ENCODE measurements around the gene HTR2C.
"Not testable (repeated sequence)": the region's sequence is repeated elsewhere in the genome, so short reads cannot be mapped to it uniquely, and the experiment has no call there.

HTR2C gene

GRCh38 chrX:114937090-114937489, 353.2 kb downstream of the HTR2C start:
- H3K27me3 Mint-ChIP-seq (ENCODE audit: low read depth); H3K27ac Mint-ChIP-seq: not testable (repeated sequence)

DNA sequence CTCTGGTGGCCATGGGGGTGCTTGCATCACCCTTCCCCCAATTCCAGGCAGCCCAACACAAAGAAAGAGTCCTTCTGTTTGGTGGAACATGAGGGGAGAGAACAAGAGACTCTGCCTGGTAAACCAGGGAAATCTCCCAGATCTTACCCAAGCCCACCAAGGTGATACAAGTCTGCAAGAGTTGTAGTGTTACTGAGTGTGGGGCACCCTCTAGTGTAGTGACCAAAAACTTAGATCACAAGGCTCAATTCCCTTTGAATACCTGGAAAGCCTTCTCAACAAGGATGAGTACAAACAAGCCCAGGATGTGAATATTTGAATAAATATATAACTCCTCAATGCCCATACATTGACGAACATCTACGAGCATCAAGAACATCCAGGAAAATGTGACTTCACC, 368.8 kb downstream of the HTR2C start:
- Mint-ChIP-seq H3K4me3 (no peak overlapping the region), H3K27ac (no peak overlapping the region), H3K9me3 (no peaks in the 10 kb centered on the region), H3K4me1 (ENCODE audit: low read depth) (no peaks in the 10 kb centered on the region), H3K36me3 (ENCODE audit: low read depth) (no peaks in the 10 kb centered on the region), H3K27me3 (ENCODE audit: low read depth) (no peaks in the 10 kb centered on the region)
- DNase-seq (ENCODE audit: low spot score): no peak

More at GRCh38 chrX:114937090-114937489, 353.2 kb downstream of the HTR2C start:
- H3K9me3 Mint-ChIP-seq: peaks cover 22% of the 10 kb centered on the region
- not testable (repeated sequence) for DNase-seq (ENCODE audit: low spot score); H3K4me1 Mint-ChIP-seq (ENCODE audit: low read depth); H3K4me3 Mint-ChIP-seq; H3K36me3 Mint-ChIP-seq (ENCODE audit: low read depth)

All from T-helper 2 cell treated with Interferon-gamma antibody and Interleukin-4, amounts not matched to agents 5 μg/mL and 100 μg/mL, for 36 hours (primary cell).